Activated CD8-positive, alpha-beta memory T cell treated with anti-CD3 and anti-CD28 coated beads for 48 hours (primary cell): ENCODE data around the gene PSMC5.
"Not testable (repeated sequence)": the region's sequence is repeated elsewhere in the genome, so short reads cannot be mapped to it uniquely, and the experiment has no call there.

Experiments used
- DNase-seq, 3 experiments: peaks; one replicate each; pipeline ENCODE4 v3.0.0-alpha.2; 2020; ENCODE audit warnings: low read depth in 2 of 3, low spot score in 2 of 3

The PSMC5 gene

DNA sequence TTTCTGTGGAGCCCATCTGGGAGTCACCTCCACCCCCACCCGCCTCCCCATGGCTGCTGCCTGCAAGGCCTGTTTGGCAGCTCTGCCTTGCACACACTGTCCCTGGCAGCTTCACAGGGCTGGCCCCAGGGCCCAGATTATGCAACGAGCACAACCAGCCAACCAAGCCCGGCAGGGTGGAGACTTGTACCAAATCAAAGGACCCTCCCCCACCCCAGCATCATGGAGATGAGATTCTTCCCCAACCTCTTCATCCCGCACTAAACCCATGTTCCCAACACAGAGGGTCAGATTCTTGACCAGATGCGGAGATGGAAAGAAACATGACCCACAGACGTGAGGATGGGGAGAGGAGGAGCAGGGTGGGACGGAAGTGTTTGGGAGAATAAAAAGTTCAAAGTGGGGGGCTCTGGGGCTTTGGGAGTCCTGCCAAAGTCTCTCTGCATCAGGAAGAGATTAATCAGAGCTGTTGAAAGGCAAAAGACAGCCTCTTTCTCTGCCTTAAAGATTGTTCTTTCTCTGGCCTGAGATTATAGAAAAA, 11.5 kb downstream of the PSMC5 start:
- DNase-seq, result no peak

DNA sequence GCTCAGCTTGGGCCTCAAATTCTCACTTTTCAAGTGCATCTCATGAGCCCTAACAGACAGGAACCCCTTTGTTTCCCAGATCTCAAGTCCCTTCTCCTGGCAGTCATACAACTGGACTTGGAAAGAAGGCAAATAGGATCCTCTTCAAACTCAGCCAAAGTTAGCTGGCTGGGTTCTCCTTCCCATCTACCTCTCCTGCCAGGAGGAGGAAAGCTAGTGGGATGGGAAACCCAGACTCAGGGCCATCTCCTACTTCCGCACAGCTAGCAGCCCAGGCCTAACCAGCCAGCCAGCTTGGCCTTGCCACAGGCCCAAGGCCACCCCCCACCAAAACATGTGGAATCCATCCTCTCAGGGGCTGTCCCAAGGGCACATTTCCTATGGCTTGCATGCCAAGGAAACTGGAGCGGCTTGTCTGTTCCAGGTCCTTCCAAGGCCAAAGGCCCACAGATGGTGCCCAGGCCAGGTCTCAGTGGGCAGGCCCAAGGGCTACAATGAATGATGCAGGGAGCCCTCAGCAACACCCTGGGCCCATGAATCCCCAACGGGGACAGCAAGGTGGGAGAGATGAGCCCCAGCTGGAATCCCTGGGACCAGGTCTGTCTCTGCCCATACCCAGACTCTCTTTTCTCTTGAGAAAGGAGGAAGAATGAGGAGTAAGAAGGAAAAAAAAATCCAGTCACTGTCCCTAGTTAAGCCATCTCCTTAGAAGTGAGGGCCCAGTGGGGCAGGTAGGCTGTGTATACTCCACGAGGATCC, 13.5 kb downstream of the PSMC5 start:
- DNase-seq, result no peak

DNA sequence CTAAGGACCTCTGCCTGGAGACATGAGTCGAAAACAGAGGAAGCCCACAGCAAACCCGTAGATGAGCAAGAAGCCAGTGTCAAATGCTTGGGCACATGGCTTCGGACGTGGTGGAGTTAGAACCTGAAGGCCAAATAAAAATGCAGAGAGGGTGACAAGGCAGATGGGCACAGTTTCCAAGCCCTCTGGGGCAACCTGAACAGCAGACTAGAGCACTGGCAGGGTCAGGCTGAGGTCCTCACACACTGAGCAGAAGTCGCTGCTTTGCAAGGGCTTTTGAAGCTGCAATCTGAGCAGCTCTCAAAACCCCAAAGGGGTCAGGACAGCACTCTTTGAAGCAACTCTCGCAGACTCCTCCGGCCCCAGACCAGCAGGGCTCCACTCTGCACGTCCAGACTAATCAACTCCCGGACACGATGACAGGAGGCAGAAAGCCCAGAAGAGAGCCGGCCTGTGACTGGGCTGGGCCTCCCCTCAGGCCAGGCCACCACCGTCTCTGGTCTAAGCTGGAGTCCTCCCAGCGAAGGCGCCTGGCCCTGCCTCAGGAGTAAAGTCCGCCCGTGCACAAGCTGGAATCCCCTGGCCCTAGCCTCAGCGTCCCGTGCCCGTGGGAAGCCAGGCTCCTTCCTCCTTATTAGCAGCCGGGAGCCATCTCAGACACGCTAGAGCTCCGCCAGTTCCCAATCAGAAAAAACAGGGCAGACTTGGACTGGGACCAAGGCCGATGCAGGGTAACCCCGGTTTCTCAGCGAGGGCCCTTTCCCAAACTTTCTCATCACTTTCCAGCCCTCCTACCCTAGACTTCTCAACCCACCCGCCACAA, 14.3 kb downstream of the PSMC5 start:
- no peak for DNase-seq

DNA sequence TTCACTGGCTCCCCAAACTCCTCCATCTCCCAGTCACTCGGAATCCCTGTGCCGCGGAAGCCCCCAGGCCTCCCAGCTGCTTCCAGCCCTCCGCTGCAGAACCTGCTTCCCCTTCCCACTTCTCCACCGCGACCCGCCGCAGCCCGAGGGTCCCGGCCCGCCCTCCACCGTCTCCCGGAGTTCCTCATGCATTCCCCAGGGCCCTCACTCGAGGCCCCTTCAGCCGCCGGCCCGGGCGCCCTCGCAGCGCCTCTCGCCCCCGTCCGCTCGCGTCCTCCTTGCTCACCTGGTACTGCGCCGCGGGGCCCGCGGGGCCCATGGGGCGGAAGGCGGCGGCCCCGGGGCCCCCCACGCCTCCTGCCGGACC, 14.9 kb downstream of the PSMC5 start:
- DNase-seq, result no peak

DNA sequence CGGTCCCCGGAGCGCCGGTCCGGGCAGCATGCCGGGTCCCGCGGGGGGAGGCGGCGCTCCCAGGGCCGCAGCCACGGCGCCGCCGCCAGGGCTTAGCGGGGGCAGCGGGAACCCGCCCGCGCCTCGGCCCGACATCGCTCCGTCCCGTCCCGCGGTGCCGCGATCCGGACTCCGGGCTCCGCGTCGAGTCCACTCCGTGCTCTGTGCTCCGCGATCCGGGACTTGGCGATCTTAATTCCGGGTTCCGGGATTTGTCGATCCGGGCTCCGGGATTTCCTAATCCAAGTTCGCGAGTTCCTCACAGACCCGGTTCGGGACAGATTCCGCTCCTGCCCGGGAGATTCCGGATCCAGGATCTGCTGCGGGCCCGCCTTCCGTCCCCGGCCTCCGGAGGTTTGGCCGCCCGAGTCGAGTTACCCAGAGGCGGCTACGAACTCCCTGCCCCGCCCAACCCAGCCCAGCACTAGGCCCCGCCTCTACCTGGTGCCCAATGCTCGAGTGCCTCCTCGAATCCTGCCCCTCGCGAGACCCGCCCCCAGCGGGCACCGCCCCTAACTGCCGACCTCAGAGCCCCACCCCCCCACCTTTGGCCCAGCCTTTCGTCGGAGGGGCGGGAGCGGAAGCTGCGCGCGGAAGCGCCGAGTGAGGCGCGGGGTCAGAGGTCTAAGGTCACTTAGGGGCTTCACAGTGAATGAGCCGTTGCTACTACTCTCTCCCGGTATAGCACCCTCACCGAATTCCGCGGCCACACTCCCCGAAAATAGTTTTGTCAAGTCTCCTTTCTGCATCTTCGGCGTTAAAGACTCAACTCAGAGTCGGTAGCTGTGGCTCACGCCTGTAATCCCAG, 15.5 kb downstream of the PSMC5 start, which contains the start of gene SMARCD2:
Gene SMARCD2 (minus strand): TSS at position 146 of the 847 bp plus-strand sequence. CDS start 11 bp downstream, at position 135.
- DNase-seq, result peak; percentile 93 to 97 (median 96)

DNA sequence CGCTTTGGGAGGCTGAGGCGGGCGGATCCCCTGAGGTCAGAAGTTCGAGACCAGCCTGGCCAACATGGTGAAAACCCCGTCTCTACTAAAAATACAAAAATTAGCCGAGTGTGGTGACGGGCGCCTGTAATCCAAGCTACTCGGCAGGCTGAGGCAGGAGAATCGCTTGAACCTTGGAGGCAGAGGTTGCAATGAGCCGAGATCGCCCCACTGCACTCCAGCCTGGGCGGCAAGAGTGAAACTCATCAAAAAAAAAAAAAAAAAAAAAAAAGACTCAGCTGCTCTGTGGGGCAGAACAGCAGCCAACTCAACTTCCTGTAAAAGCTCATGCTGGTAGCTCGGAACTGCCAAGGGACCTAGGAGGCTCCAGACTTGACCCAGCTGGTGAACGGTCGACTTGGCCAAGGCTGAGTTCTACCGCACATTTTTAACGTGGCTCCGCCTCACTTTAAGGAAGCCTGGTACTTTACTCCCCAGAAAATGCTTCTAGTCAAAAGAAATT, 16.2 kb downstream of the PSMC5 start:
- not testable (repeated sequence) for DNase-seq

DNA sequence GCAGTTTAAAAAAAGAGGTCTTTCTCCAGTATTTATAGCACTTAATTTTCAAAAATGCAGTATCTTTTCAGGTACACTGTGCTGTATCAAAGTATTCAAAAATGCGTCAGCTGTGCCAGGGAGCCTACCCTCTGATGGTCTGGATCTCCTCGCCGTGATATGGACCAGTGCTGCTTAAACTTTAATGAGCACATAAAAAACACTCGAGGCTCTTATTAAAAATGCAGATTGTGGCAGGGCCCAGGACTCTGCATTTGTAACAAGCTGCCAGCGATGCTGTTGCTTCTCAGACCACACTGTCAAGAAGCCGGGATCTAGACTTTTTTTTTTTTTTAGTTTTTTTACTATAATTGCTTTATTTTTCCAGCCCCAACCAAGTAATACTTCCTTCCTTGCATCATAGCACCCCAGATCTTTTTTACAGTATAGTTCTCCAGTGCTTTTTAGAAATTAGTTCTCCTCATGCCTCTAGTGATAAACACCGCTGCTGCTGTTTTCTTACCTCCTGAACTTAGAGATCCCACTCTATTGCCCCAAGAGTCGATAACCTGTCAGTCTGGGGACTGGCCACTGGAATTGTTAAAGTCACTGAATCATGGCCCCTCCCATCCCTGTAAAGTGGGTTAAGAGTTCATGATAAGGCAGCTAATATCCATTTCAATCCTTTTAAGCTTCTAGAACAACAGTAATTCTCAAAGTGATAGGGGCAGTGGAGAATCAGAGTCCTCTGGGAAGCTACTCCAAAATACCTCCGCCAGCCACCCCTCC, 16.9 kb downstream of the PSMC5 start:
- no peak for DNase-seq

DNA sequence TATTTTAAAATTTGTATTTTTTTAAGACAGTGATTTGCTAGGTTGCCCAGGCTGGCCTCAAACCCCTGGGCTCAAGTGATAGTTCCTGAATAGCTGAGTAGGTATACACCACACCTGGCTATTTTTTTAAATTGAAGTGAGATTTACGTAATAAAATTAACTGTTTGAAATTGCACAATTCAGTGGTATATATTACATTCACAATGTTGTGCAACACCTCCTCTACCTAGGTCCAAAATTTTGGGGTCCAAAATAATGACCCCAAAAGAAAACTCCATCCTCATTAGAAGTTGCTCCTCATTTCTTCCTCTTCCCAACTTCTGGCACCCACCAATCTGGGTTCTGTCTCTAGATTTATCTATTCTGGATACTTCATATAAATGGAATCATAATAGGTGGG, 18.3 kb downstream of the PSMC5 start:
- no peak for DNase-seq

DNA sequence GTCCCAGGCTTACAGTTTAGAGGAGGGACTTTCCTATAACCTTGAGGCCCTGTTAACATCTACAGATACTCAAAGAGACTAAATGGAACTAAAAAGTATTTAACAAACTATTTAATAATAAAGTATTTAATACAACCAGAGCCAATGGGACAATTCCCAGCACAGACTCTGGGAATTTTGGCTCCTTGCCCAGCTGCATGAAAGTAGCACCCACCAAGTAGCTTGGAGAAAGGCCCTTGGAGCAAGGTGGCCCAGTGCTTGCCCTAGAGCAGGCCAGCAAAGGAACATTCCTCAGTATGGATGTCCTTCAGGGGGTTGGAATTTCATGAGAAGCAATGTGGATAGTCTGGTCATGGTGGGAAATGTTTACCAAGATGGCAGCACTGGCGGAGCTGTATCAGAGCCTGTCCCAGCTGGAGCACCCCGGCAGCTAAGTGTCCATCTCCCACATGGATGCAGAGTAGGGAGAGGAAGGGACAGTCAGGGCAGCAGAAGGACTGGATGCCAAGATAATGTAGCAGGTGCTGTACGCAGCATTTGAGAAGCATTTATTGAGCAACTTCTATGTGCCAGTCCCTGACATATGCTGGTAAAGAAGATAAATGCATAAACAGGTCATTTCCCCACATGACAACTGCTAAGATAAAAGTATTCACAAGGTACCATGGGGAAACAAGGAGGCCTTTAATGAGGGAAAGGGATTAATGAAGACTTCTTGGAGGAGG, 20.5 kb downstream of the PSMC5 start:
- DNase-seq, result no peak

DNA sequence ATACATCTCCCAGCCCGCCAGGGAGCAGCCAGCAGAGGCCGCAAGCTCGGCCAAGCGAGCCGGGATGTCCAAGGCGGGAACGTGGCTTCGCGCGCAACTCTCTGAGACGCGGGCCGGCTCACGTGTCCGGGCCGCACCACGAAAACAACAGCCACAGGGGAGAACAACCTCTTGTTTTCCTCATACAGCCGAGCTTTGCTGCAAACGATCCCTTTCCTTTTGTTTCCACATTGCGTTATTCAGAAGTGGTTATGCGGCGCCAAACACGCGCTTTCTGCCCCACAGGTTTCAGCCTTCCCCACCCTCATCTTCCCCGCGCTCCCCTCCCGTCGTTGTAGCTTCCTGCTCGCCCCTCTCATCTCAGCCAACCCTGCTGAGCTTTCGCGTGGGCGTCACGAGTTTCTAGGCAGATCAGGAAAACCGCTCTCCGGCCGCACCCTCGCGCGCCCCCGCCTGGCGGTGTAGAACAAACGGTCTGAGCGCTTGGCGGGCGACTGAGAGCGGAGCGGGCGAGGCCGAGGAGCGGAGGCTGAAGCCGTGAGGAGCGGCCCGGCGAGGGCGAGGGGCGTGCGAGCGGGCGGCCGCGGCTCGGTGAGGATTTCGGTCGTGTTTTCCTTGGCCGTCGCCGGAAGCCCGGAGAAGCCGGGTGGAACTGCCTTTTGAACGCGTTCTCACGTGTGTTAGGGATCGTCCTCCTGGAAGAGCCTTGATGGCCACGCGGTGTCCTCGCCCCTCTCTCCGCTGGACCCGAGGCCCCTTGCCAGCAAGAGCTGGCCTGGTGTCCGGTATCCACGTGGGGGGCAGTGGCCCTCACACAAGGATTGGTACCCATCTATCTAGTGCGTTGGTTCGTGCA, 21.8 kb downstream of the PSMC5 start:
- peak; percentile 91 to 96 (median 95) for DNase-seq

DNA sequence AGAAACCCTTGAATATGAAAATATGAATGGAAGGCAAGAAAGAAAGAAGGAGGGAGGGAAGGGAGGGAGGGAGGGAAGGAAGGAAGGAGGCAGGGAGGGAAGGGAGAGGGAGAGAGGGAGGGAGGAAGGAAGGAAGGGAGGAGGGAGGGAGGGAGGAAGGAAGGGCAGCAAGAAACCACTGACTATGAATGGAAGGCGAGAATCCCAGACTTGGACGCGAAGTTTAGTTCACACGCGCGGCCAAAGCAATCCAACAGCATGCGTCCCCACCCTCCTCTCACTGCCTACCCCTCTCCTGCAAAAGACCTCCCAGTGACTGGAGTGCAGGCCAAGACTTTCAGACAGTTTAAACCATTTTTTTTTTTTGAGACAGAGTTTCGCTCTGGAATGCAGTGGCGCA, 23.2 kb downstream of the PSMC5 start:
- no peak for DNase-seq

DNA sequence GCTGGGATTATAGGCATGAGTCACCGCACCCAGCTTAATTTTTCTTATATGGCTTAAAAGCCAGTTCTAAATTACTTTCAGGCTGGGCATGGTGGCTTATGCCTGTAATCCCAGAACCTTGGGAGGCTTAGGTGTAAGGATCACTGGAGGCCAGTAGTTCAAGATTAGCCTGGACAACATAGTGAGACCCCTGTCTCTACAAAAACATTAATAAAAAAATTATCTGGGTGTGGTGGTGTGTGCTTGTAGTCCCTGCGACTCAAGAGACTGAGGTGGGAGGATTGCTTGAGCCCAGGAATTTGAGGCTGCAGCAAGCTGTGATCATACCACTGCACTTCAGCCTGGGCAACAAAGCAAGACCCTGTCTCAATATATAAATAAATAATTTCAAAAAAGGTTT, 26.0 kb downstream of the PSMC5 start:
- no peak for DNase-seq

DNA sequence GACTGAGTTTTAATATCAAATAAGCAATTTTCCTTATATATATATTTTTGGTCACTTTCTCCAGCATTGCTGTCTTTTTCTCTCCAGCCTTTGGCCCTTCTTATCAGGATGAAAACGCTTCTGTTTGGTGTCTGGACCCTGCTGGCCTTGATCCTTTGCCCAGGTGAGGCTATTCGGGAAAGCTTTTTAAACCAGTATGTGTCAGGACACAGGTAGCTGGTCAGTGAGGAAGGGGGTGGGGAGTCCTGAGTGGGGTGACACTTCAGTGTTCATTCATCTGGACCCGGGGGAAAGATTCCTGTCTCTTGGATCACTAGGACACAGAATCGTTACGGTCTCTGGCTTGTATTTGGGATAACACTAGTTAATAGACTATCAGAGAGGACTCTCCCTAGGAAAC, 27.5 kb downstream of the PSMC5 start:
- DNase-seq, result no peak

DNA sequence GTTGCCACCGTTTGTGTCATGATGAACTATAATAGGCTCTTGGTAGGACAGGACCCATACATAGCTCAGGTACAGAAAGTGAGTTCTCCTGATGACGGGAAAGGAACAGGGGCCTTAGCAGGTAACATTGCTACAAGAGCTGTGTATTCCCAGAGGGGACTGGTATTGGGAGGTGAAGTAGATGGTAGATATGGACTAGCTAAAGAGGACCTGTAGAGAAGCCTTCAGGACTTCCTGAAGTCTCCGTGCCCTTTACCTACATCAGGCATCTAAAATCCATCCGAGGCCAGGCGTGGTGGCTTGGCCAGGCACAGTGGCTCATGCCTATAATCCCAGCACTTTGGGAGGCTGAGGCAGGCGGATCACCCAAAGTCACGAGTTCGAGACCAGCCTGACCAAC, 28.0 kb downstream of the PSMC5 start:
- DNase-seq, result no peak

DNA sequence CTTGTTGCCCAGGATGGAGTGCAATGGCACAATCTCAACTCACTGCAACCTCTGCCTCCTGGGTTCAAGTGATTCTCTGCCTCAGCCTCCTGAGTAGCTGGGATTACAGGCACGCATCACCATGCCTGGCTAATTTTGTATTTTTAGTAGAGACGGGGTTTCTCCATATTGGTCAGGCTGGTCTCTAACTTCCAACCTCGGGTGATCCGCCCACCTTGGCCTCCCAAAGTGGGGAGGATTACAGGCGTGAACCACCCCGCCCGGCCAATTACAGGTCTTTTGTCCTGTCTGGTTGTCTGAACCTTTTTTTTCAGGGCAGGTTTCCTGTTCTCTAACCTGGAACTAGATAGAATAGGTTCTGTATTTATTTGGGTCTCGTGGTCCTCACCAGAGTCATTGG, 29.2 kb downstream of the PSMC5 start:
- not testable (repeated sequence) for DNase-seq

DNA sequence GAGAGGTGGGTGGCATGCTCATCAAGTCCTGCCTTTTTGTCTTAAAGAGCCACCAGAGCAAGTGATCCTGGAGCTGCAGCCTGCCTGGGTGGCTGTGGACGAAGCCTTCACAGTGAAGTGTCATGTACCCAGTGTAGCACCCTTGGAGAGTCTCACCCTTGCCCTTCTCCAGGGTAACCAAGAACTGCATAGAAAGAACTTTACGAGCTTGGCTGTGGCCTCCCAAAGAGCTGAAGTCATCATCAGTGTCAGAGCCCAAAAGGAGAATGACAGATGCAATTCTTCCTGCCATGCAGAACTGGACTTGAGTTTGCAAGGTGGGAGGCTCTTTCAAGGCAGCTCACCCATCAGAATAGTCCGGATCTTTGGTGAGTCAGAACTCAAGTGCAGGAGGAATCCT, 32.0 kb downstream of the PSMC5 start:
- no peak for DNase-seq

DNA sequence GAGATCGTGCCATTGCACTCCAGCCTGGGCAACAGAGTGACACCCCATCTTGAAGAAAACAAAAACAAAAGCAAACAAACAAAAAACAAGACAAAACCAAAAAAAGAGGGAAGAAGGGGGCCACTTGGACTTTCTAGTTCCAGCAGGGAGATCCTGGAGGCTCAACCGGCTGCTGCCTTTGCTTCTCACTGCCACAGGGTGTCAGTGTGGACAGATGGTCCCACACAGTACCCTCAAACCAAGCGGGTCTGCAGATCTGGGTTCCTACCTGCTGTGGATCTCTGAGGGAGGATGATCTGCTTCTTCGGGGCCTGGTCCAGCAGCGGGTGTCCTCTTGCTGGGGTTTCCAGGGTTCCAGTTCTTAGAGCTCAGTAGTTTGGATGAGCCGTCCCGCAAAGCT, 39.4 kb downstream of the PSMC5 start:
- DNase-seq, result not testable (repeated sequence)

DNA sequence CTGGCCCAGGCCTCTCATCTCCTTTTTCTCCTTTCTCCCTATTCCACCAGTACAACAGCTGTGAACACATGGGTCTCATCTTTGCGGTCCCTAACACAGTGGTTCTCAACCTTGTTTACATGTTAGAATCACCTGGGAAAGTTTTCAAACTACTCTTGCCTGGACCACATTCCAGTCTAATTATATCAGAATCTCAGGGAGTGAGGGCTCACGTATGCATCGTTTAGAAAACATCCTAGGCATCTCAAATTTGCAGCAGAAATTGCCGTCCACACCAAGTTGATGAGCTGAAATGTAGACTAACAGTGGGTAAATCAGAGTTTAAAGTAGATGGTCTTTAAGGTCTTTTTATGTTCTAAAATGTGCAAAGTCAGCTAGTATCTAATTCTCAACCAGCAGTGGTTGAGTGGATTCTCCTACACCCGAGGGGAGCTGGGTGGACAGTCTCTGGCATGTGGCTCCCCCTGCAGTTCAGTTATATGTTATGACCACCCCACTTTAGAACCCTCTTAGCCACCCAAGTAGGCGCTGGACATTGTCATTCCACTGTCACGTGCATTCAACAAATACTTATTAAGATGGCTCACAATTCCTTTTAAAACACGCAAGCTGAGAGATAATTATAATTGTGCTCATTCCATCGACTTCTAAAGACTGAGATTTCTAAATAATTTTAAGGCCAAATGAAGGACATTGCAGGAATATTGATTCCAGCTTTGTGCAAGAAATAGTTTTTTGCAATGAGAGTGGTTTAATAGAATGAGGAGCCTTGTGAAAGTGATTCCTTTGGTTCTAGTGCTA, 42.5 kb downstream of the PSMC5 start:
- DNase-seq, result not testable (repeated sequence)
